ENCODE data around the gene ARL13A.

Gene ARL13A

GRCh38 chrX:100969408-100969807 is at the start of gene ARL13A:
TSS of gene ARL13A (plus strand) at chrX:100969708. CDS start at chrX:100973690, 3,982 bp downstream.
- DNase-seq, result no peak
- in situ Hi-C loops (cut with HindIII; ENCODE audit: low pct_ligation_motif_present, low pct_unique_long_range_greater_than_20kb, low sequenced_read_pairs), result no loop called here

DNA sequence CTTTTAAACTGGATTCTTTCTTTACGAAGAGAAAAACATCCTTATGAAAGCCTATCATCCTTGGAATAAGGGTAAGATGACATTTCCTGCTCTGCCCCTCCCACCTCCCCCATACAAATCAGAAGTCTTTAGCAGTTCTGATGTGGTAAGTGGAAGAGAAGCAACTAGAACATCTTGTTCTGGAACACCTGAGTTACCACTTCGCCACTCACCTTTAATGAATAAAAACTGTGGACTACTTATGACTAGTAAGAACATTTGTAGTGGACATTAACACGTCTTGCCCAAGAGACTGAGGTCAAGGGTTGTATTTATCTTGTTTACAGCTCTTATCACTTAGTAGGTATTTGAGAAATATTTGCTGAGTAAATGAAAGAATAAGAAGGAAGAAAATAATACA is 45.1 kb upstream of the ARL13A start:
- in situ Hi-C loops (cut with HindIII; ENCODE audit: low pct_ligation_motif_present, low pct_unique_long_range_greater_than_20kb, low sequenced_read_pairs), result no loop called here
- no peak for DNase-seq

GRCh38 chrX:100926453-100926852 is 43.1 kb upstream of the ARL13A start:
- in situ Hi-C loops (cut with HindIII; ENCODE audit: low pct_ligation_motif_present, low pct_unique_long_range_greater_than_20kb, low sequenced_read_pairs), result no loop called here
- DNase-seq, result no peak

DNA sequence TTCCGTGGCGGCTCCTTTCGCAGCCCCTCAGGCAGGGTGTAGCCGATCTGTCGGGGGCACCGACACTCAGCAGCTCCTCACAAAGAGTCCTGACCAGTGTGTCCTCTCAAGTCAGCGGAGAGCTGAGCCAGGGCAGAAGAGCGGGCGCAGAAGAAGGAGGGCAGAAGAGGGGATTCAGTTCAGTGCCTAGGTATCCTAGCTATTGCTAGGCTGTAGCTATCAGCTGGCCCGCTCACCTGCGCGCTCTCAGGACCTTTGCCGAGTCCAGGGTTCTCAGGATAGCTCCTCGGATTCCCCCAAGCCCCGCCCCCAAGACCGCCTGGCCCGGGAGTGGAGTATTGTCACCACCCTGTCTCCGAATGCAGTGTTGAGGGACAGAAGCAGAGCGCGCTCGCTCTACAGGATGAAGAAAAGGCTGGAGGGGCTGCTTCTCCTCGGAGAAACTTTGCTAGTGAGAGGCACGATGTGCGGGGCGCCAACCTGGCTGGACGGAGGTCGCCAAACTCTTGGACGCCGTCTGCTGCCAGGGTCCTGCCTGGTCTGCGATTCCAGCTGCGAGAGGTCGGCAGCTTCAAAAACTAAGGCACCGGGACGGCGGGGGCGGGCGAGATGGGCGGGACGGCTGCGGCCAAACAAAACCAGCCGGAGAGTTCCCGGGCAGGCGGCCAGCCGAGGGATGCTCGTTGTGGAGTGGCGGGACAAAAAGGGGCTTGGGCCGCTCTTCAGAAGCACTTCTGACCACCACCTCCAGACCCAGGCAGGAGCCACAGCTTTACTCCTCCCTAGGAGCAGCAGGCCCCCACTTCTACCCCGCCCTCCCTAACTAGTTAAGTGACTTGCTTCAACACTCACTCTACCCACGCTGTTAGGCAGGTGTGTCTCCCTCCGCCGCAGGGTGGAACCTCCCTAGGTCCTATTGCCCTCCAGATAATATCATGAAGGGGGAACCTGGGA is 40.6 kb upstream of the ARL13A start, which contains the start of gene XKRX:
XKRX (minus strand) TSS at position 258 of the 954 bp plus-strand sequence. CDS start 613 bp downstream, outside the sequence.
- DNase-seq, result no peak
- in situ Hi-C loops (cut with HindIII; ENCODE audit: low pct_ligation_motif_present, low pct_unique_long_range_greater_than_20kb, low sequenced_read_pairs), result no loop called here

DNA sequence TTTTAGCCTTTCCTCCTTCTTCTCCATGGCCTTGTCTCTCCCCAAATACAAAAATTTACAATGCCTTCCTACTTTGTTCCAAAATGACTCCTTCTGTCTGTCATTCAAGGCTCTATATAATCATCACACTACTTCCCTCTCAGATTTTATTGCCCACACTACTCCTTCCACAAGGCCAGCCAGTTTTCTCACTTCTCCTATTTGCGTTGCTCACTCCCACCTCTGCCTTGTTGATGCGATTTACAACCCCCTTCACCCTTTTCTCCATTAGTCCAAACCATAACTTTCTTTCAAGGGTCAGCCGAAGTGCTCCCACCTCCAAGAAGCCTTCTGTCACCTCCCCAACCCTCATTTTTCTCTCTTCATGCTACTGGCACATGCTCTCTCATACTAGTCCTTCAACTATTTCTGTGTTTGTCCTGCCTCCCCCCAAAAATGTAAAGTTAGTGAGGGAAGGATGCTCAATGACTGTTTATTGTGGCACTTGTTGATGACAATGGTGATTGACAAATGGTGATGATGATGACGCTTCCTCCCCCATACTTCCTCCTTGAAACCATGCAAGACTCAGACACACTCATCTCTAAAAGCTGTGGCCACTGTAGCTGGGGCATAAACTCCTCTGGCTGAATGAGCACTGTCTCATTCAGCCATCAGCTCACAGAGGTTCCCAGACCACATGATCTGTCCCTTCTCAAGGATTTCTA is 38.1 kb upstream of the ARL13A start:
- in situ Hi-C loops (cut with HindIII; ENCODE audit: low pct_ligation_motif_present, low pct_unique_long_range_greater_than_20kb, low sequenced_read_pairs), result no loop called here
- DNase-seq, result no peak

GRCh38 chrX:100931925-100932285 is 37.6 kb upstream of the ARL13A start:
- in situ Hi-C loops (cut with HindIII; ENCODE audit: low pct_ligation_motif_present, low pct_unique_long_range_greater_than_20kb, low sequenced_read_pairs), result no loop called here
- no peak for DNase-seq

DNA sequence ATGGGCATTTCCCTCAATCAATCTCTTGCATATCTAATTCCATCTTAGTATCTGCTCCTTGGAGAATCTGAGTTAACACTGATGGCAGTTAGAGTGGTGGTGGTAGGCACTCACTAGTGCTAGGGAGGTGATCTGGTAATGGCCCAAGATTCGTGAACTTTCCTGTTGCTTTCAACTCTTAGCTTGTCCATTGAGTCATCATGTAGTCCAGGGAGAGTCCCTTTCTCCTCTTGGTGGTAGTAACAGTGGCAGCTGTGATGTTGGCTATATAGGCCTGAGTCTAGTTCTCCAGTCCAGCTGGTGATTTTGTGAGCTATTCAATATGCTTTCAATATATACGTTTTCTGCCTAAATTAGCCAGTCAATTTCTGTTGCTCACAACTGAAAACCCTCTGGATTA is 33.7 kb upstream of the ARL13A start:
- in situ Hi-C loops (cut with HindIII; ENCODE audit: low pct_ligation_motif_present, low pct_unique_long_range_greater_than_20kb, low sequenced_read_pairs), result no loop called here
- DNase-seq, result no peak

- in situ Hi-C loops (cut with HindIII; ENCODE audit: low pct_ligation_motif_present, low pct_unique_long_range_greater_than_20kb, low sequenced_read_pairs), result no loop called here
- DNase-seq, result no peak
Observed at GRCh38 chrX:100939333-100939732, 30.2 kb upstream of the ARL13A start.

DNA sequence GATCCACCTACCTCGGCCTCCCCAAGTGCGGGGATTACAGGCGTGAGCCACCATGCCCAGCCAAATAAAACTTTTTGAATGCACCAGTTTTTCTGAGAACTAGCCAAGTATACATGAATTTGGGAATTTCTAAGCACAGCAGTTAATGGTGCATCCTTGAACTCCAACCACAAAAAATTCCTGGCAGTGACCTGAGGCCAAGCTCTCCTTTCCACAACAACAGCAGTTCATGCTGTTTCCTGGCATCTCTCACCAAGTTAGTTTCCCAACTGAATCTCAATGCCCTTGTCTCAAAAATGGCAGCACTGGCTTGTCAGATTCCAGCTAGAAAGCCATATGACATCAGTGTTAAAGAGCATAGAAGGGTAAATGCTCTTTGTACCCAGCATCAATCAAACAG is 24.9 kb upstream of the ARL13A start:
- no peak for DNase-seq
- in situ Hi-C loops (cut with HindIII; ENCODE audit: low pct_ligation_motif_present, low pct_unique_long_range_greater_than_20kb, low sequenced_read_pairs), result no loop called here

DNA sequence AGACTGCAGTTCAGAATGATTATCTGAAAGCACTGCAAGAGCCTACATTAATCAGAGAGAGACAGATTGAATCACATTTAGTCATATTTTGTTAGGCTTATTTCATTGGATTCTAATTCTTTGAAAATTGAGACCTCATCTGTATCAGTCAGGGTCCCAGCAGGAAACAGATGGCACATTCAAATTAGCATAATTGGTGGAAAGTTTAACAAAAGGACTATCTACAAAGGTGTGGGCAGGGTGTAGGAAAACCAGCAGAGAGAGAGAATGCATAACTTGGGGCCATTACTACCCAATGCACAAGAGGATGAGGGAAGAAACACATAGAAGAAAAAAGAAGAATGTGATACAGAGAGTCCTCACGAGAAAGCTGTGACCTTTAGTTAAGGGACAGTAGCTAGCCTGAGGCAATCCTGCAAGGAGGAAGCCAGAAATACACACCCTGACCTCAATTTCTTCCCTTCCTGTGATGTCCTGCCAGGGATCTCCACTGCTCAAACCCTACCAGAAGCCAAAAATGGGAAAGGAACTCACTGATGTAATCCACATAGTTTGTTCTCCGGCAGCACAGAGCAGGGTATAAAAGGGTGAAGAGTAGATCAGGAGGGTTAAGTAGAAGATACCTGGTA is 23.1 kb upstream of the ARL13A start:
- in situ Hi-C loops (cut with HindIII; ENCODE audit: low pct_ligation_motif_present, low pct_unique_long_range_greater_than_20kb, low sequenced_read_pairs), result no loop called here
- DNase-seq, result no peak

DNA sequence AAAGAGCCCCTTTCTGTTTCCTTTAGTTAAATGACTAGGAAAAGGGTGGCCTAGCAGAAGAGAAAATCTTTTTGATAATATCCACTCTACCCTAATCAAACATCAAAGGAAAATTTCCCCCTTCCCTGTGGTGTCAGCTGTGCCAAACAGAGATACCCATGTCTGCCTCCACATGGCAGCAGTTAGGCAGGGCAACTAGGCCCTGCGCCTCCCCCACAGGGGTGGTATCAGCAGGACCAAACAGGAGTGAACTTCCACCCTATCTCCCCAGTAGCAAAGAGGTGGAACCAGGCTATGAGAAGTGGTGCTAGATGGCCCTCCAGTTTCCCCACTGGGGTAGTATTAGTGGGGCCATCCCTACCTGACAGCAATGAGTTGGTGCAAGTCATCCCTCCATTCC is 21.0 kb upstream of the ARL13A start:
- DNase-seq, result no peak

DNA sequence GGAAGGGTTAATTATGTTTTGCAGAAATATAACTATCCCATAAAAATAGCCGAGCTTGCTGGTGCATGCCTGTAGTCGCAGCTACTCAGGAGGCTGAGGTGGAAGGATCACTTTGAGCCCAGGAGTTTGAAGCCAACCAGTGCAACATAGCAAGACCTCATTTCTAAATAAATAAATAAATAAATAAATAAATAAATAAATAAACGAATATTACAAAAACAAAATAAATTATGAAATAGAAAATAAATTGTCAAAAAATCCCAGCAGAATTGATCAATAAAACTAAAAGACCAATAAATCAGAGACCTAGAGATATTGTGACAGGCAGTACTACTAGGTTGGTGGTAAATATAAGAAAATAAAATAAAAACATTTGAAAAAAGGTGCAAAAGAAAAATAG is 6.7 kb upstream of the ARL13A start:
- DNase-seq, result no peak
- in situ Hi-C loops (cut with HindIII; ENCODE audit: low pct_ligation_motif_present, low pct_unique_long_range_greater_than_20kb, low sequenced_read_pairs), result no loop called here

More for the DNA sequence above, 21.0 kb upstream of the ARL13A start:
- in situ Hi-C loops (cut with HindIII; ENCODE audit: low pct_ligation_motif_present, low pct_unique_long_range_greater_than_20kb, low sequenced_read_pairs), result no loop called here

DNA sequence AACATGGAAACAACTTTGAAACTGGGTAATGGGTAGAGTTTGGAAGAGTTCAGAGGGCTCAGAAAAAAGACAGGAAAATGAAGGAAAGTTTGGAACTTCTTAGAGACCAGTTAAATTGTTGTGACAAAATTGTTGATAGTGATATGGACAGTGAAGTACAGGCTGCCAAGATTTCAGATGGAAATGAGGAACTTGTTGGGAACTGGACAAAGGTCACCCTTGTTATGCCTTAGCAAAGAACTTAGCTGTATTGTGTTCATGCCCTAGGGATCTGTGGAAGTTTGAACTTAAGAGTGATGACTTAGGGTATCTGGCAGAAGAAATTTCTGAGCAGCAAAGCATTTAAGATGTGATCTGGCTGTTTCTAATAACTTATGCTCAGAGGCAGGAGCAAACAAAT is 5.1 kb upstream of the ARL13A start:
- in situ Hi-C loops (cut with HindIII; ENCODE audit: low pct_ligation_motif_present, low pct_unique_long_range_greater_than_20kb, low sequenced_read_pairs), result no loop called here
- no peak for DNase-seq

DNA sequence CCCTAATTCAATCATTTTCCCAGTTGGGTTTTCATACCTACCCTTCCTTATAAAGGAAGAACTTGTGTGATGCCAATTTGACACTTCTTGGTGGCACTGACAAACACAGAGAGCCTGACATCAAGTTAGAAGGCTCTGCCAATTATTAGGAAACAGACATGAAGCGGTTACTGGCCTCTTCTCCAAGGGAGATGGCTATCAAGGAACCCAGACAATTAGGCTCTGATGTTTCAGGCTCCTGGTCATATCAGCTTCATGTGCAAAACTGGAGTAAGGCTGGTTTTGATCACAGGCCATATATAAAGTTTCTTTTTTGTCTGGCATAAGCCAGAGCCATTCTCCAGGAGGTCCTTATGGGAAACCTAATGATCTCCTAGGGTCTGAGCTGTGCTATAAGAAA is 428 bp downstream of the ARL13A start:
- in situ Hi-C loops (cut with HindIII; ENCODE audit: low pct_ligation_motif_present, low pct_unique_long_range_greater_than_20kb, low sequenced_read_pairs), result no loop called here
- no peak for DNase-seq

- in situ Hi-C loops (cut with HindIII; ENCODE audit: low pct_ligation_motif_present, low pct_unique_long_range_greater_than_20kb, low sequenced_read_pairs), result no loop called here
- DNase-seq, result no peak
Observed at GRCh38 chrX:100973411-100973810, 3.9 kb downstream of the ARL13A start.

GRCh38 chrX:100975212-100975611 is 5.7 kb downstream of the ARL13A start:
- in situ Hi-C loops (cut with HindIII; ENCODE audit: low pct_ligation_motif_present, low pct_unique_long_range_greater_than_20kb, low sequenced_read_pairs), result no loop called here
- no peak for DNase-seq

DNA sequence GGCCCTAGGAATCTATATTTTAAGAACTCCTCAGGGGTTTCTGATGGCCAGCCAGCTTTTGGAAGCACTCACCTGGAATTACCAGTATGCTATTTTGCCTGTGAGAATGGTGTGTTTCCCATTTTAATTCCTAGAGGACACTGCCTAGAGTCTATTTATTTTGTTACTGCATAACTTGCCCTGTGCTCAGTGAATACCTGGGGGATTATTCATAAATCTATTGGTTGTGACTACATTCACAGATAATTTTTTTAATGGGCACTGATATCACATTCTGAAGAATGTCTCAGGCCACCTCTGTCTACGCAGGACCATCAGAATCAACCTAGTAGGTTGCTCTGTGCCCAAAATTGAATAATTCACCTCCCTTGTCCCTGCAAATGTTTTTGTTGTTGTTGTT is 6.7 kb downstream of the ARL13A start:
- in situ Hi-C loops (cut with HindIII; ENCODE audit: low pct_ligation_motif_present, low pct_unique_long_range_greater_than_20kb, low sequenced_read_pairs), result no loop called here
- DNase-seq, result no peak

- in situ Hi-C loops (cut with HindIII; ENCODE audit: low pct_ligation_motif_present, low pct_unique_long_range_greater_than_20kb, low sequenced_read_pairs), result no loop called here
- DNase-seq, result no peak
Observed at GRCh38 chrX:100979881-100980607, 10.5 kb downstream of the ARL13A start.
